IMR-90 (cell line): ENCODE data around the gene TMEM181. TPM values are rescaled to one million over a fixed set of nuclear protein-coding genes. Genes with fewer than 3 reads are reported as not detected.

Experiments
- ATAC-seq: fragments of 200-7000 bp; cut with Tn5 transposase; 2 replicates; pipeline ENCODE4 v1.9.1; 2020; ENCODE audit warnings: low read depth, mild to moderate bottlenecking, moderate library complexity
- BruUV-seq: library from RNA; stranded (reverse); fragments of 400-500 nt; replicated peaks from 2 replicates; lab custom pipeline; 2021; lab: Mats Ljungman, UMichigan
- CTCF ChIA-PET: fragments of 300-600 bp; formaldehyde crosslinking; extraction: SDS; loops from one replicate; lab custom pipeline; 2021; ENCODE audit warnings: antibody characterized with exemption; lab: Yijun Ruan, JAX
- POLR2A ChIA-PET: fragments of 300-600 bp; sonication (Branson Sonifier 250); formaldehyde crosslinking; loops from one replicate; lab custom pipeline; 2022; ENCODE audit warnings: antibody characterized with exemption; ENCODE audit not compliant: unreplicated experiment; lab: Charles Lee
- DNase-seq: peaks from one replicate; pipeline ENCODE4 v3.0.0; 2013
- H2AFZ ChIP-seq: replicated peaks from 2 replicates; pipeline ENCODE3; 2013; ENCODE audit warnings: low read length, mild to moderate bottlenecking; ENCODE audit not compliant: poor library complexity
- H2AK5ac ChIP-seq: 2 replicates; pipeline ENCODE4 v1.6.1; 2013; ENCODE audit warnings: low read depth, low read length, inconsistent platforms
- H2AK9ac ChIP-seq: replicated peaks from 2 replicates; pipeline ENCODE3; 2013; ENCODE audit warnings: mild to moderate bottlenecking, low read depth, low read length, moderate library complexity; ENCODE audit not compliant: poor library complexity
- H2BK120ac ChIP-seq: 2 replicates; pipeline ENCODE4 v1.6.1; 2013; ENCODE audit warnings: low read depth, low read length, inconsistent platforms
- H2BK15ac ChIP-seq: 3 replicates; pipeline ENCODE4 v1.6.1; 2013; ENCODE audit warnings: low read depth, low read length, inconsistent platforms
- H2BK20ac ChIP-seq: 2 replicates; pipeline ENCODE4 v1.6.1; 2013; ENCODE audit warnings: low read depth, mild to moderate bottlenecking, inconsistent platforms, low read length, moderate library complexity
- H2BK5ac ChIP-seq: 2 replicates; pipeline ENCODE4 v1.6.1; 2013; ENCODE audit warnings: mild to moderate bottlenecking, low read depth, low read length, inconsistent platforms; ENCODE audit not compliant: poor library complexity, severe bottlenecking
- H3K14ac ChIP-seq: replicated peaks from 2 replicates; pipeline ENCODE4 v1.6.1; 2013; ENCODE audit warnings: low read depth, low read length, inconsistent platforms
- H3K18ac ChIP-seq: 2 replicates; pipeline ENCODE4 v1.6.1; 2013; ENCODE audit warnings: low read depth, low read length, control low read depth
- H3K23ac ChIP-seq: 2 replicates; pipeline ENCODE4 v1.6.1; 2013; ENCODE audit warnings: low read depth, low read length, inconsistent platforms
- H3K27ac ChIP-seq: 2 replicates; pipeline ENCODE4 v1.5.1; 2013; ENCODE audit warnings: mild to moderate bottlenecking, control low read depth, low read length; ENCODE audit not compliant: insufficient read depth
- H3K27me3 ChIP-seq: 2 replicates; pipeline ENCODE4 v1.6.1; 2013; ENCODE audit warnings: low read length; ENCODE audit not compliant: control insufficient read depth, insufficient read depth
- H3K36me3 ChIP-seq: 2 replicates; pipeline ENCODE4 v1.6.1; 2013; ENCODE audit warnings: low read length, mixed read lengths; ENCODE audit not compliant: control insufficient read depth, insufficient read depth
- H3K4ac ChIP-seq: 2 replicates; pipeline ENCODE4 v1.6.1; 2013; ENCODE audit warnings: low read depth, low read length, inconsistent platforms
- H3K4me1 ChIP-seq: 2 replicates; pipeline ENCODE4 v1.6.1; 2013; ENCODE audit warnings: low read length, mixed read lengths; ENCODE audit not compliant: control insufficient read depth, insufficient read depth
- H3K4me2 ChIP-seq: 2 replicates; pipeline ENCODE4 v1.6.1; 2013; ENCODE audit warnings: low read depth, mild to moderate bottlenecking, control low read depth, low read length, moderate library complexity
- H3K4me3 ChIP-seq: 2 replicates; pipeline ENCODE4 v1.5.1; 2013; ENCODE audit warnings: low read depth, mild to moderate bottlenecking, control low read depth, low read length, moderate library complexity; ENCODE audit not compliant: insufficient read depth
- H3K56ac ChIP-seq: 2 replicates; pipeline ENCODE4 v1.6.1; 2013; ENCODE audit warnings: low read length, inconsistent platforms; ENCODE audit not compliant: insufficient read depth; ENCODE audit errors: extremely low read depth
- H3K79me1 ChIP-seq, 2 experiments: 2 replicates each; pipeline ENCODE4 v1.6.1; 2013; ENCODE audit warnings: low read length in 2 of 2, inconsistent platforms in 1 of 2, low read depth in 1 of 2
- H3K9ac ChIP-seq: 2 replicates; pipeline ENCODE4 v1.6.1; 2013; ENCODE audit warnings: low read depth, low read length, control low read depth
- H3K9me1 ChIP-seq: 2 replicates; pipeline ENCODE4 v1.6.1; 2013; ENCODE audit warnings: low read length, inconsistent platforms; ENCODE audit not compliant: insufficient read depth
- H3K9me3 ChIP-seq: 2 replicates; pipeline ENCODE4 v1.6.1; 2013; ENCODE audit warnings: low read length; ENCODE audit not compliant: control insufficient read depth, insufficient read depth
- H4K20me1 ChIP-seq: 2 replicates; pipeline ENCODE4 v1.6.1; 2013; ENCODE audit warnings: low read length, inconsistent platforms; ENCODE audit not compliant: insufficient read depth
- H4K5ac ChIP-seq: 2 replicates; pipeline ENCODE4 v1.6.1; 2013; ENCODE audit warnings: mild to moderate bottlenecking, low read depth, low read length, control low read depth
- H4K8ac ChIP-seq, 2 experiments: 2 replicates each; pipeline ENCODE4 v1.6.1; 2013; ENCODE audit warnings: low read depth in 2 of 2, low read length in 2 of 2, control low read depth in 1 of 2, inconsistent platforms in 1 of 2
- H4K91ac ChIP-seq: 2 replicates; pipeline ENCODE4 v1.6.1; 2013; ENCODE audit warnings: low read depth, low read length, inconsistent platforms; ENCODE audit not compliant: insufficient read depth
- BHLHE40 ChIP-seq: fragments of 150-350 bp; IDR thresholded peaks from 2 replicates; pipeline ENCODE4 v1.6.1; 2016; ENCODE audit warnings: mild to moderate bottlenecking, low read depth, low read length
- CEBPB ChIP-seq: IDR thresholded peaks from 2 replicates; pipeline ENCODE4 v1.6.1; 2012; ENCODE audit warnings: low read depth, low read length, improper control_type of control experiment
- CHD1 ChIP-seq: IDR thresholded peaks from 2 replicates; pipeline ENCODE4 v1.6.1; 2012; ENCODE audit warnings: low read depth, low read length, improper control_type of control experiment
- FOS ChIP-seq: fragments of 150-350 bp; IDR thresholded peaks from 2 replicates; pipeline ENCODE4 v1.6.1; 2016; ENCODE audit warnings: low read depth, low read length
- MAFK ChIP-seq: IDR thresholded peaks from 2 replicates; pipeline ENCODE4 v1.6.1; 2012; ENCODE audit warnings: low read depth, low read length, improper control_type of control experiment
- MAZ ChIP-seq: IDR thresholded peaks from 2 replicates; pipeline ENCODE4 v1.6.1; 2012; ENCODE audit warnings: low read depth, mild to moderate bottlenecking, low read length, improper control_type of control experiment, moderate library complexity, borderline replicate concordance
- MXI1 ChIP-seq: IDR thresholded peaks from 2 replicates; pipeline ENCODE4 v1.6.1; 2012; ENCODE audit warnings: low read depth, mild to moderate bottlenecking, low read length, moderate library complexity, borderline replicate concordance
- NFE2L2 ChIP-seq: fragments of 150-350 bp; IDR thresholded peaks from 2 replicates; pipeline ENCODE4 v1.6.1; 2016; ENCODE audit warnings: low read depth, mild to moderate bottlenecking, low read length
- POLR2A ChIP-seq: IDR thresholded peaks from 2 replicates; pipeline ENCODE4 v1.6.1; 2012; ENCODE audit warnings: mild to moderate bottlenecking, low read depth, low read length
- RAD21 ChIP-seq: IDR thresholded peaks from 2 replicates; pipeline ENCODE4 v1.6.1; 2012; ENCODE audit warnings: low read length, improper control_type of control experiment
- WGBS, 2 experiments: methylation state at CpG; one replicate each; pipeline versions ENCODE4 v1.1.5 to v1.1.7; 2013; ENCODE audit warnings: missing lambda C conversion rate in 2 of 2; ENCODE audit not compliant: insufficient read length in 1 of 2; ENCODE audit errors: extremely low coverage in 2 of 2; 5-methylcytosine and 5-hydroxymethylcytosine counted together
- dilution Hi-C: fragments of 300-500 bp; cut with HindIII; formaldehyde crosslinking; loops from one replicate; pipeline ENCODE4 v1.14.3; 2018; ENCODE audit warnings: low sequenced_read_pairs; ENCODE audit not compliant: unreplicated experiment
- in situ Hi-C: fragments of 300-500 bp; cut with MboI; formaldehyde crosslinking; loops from 3 replicates; pipeline ENCODE4 v1.14.3; 2019; ENCODE audit warnings: low sequenced_read_pairs, inconsistent platforms, mixed read lengths
- intact Hi-C: fragments of 100-400 bp; cut with micrococcal nuclease; formaldehyde crosslinking; loops from 2 replicates; pipeline ENCODE4 v1.10.0; 2022
- polyA plus RNA-seq, 3 experiments: library from polyadenylated mRNA; depleted of rRNA; stranded (reverse); fragments of >200 nt; gene quantifications; 2 replicates each; pipeline ENCODE4 v1.2.3, GENCODE V29; 2012; ENCODE audit warnings: low replicate concordance in 1 of 3
- total RNA-seq: library from RNA; depleted of rRNA; stranded (reverse); fragments of >200 nt; gene quantifications from 2 replicates; pipeline ENCODE4 v1.2.3, GENCODE V29; 2012
- TF ChIP-seq, protein P1 (sequence below): conservative IDR thresholded peaks from 2 replicates; pipeline ENCODE4 v1.5.1; 2012; ENCODE audit warnings: mild to moderate bottlenecking, low read depth, low read length, improper control_type of control experiment
- TF ChIP-seq, protein P2 (sequence below): fragments of 150-350 bp; IDR thresholded peaks from 2 replicates; pipeline ENCODE4 v1.6.1; 2017; ENCODE audit warnings: mild to moderate bottlenecking, antibody characterized with exemption, low read length, low read depth

The TMEM181 gene
- total and polyA plus RNA-seq, 2 of the 4 experiments (the other 2 are of a cell fraction) = 22.8 to 27.8 TPM

DNA sequence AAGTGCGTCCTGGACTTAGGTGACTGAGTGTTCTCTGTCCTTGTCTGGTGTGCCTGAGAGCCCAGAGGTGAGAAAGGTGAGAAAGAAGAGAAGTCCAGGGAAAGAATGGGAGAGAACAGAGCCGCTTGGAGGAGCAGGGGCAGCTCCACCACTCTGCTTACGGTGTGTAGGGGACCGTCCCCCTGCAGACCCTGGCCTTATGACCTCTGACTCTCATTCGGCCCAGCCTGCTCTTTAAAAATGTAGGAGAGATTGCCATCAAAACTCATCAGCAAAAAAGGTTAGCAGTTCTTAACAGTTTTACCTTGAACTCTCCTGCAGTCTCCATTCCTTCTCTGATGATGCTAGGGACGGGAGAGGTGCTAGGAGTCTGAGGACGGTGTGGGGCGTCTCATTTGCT is 2.0 kb downstream of the TMEM181 start:
- no peak overlapping the region for H3K4me3 ChIP-seq
- H3K23ac ChIP-seq = peak overlapping the region; percentile 89; the same call in 1 of the 2 replicates
- peak overlapping the region; percentile 69 for H2AK9ac ChIP-seq
- H2BK15ac ChIP-seq = no peak overlapping the region
- H2BK20ac ChIP-seq = no peak overlapping the region
- dilution Hi-C loops = no loop called here
- no peaks in the 10 kb centered on the region for H3K27me3 ChIP-seq
- in situ Hi-C loops = no loop called here
- peaks cover 29% of the 10 kb centered on the region for H3K9me1 ChIP-seq
- no peaks in the 10 kb centered on the region for H3K9me3 ChIP-seq
- 0 out of 2 replicates have a peak overlapping the region, but pooled peaks have one; percentile 18 for H3K14ac ChIP-seq
- H3K27ac ChIP-seq = no peak overlapping the region
- no peak overlapping the region for H4K8ac ChIP-seq
- no peak overlapping the region for H3K18ac ChIP-seq
- H2AK5ac ChIP-seq = peak overlapping the region; percentile 35; the same call in 1 of the 2 replicates
- H3K56ac ChIP-seq = no peak overlapping the region
- H2AFZ ChIP-seq = no peak overlapping the region
- ATAC-seq (no peak), DNase-seq (no peak)
- no peaks in the 10 kb centered on the region for H3K36me3 ChIP-seq
- ChIA-PET CTCF (interaction anchor here (0.7 kb wide), 1 partner anchor 182 kb away, joined by 3 read pairs; no protein-coding TSS in a partner anchor), POLR2A (no interaction called here)
- no peak overlapping the region for H2BK5ac ChIP-seq
- BruUV-seq = no TSS peak
- no CpG with 5 or more reads among the region's 8 CpGs for WGBS, 2 experiments
- H3K4me1 ChIP-seq = peaks cover 12% of the 10 kb centered on the region
- no peak overlapping the region for H2BK120ac ChIP-seq
- intact Hi-C loops = loop anchor here (2.0 kb wide), 1 partner anchor 43 kb away; no protein-coding TSS in a partner anchor
- no peak overlapping the region for H4K91ac ChIP-seq
- H3K4me2 ChIP-seq = peak overlapping the region; percentile 94; the same call in 1 of the 2 replicates
- peak overlapping the region; percentile 83; the same call in 1 of the 2 replicates for H3K9ac ChIP-seq
- H4K5ac ChIP-seq = no peak overlapping the region
- peaks cover 60% of the 10 kb centered on the region for H4K20me1 ChIP-seq
- peaks cover 17 to 64% of the 10 kb centered on the region in 2 experiments; a peak in 3 of 4 replicates for H3K79me1 ChIP-seq
- H3K4ac ChIP-seq = no peak overlapping the region
- no peak for TF ChIP-seq MXI1
- TF ChIP-seq, protein P1, sequence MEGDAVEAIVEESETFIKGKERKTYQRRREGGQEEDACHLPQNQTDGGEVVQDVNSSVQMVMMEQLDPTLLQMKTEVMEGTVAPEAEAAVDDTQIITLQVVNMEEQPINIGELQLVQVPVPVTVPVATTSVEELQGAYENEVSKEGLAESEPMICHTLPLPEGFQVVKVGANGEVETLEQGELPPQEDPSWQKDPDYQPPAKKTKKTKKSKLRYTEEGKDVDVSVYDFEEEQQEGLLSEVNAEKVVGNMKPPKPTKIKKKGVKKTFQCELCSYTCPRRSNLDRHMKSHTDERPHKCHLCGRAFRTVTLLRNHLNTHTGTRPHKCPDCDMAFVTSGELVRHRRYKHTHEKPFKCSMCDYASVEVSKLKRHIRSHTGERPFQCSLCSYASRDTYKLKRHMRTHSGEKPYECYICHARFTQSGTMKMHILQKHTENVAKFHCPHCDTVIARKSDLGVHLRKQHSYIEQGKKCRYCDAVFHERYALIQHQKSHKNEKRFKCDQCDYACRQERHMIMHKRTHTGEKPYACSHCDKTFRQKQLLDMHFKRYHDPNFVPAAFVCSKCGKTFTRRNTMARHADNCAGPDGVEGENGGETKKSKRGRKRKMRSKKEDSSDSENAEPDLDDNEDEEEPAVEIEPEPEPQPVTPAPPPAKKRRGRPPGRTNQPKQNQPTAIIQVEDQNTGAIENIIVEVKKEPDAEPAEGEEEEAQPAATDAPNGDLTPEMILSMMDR = no peak
- TF ChIP-seq MAFK = no peak
- no peak for TF ChIP-seq CHD1
- TF ChIP-seq, protein P2, sequence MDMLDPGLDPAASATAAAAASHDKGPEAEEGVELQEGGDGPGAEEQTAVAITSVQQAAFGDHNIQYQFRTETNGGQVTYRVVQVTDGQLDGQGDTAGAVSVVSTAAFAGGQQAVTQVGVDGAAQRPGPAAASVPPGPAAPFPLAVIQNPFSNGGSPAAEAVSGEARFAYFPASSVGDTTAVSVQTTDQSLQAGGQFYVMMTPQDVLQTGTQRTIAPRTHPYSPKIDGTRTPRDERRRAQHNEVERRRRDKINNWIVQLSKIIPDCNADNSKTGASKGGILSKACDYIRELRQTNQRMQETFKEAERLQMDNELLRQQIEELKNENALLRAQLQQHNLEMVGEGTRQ = no peak
- TF ChIP-seq NFE2L2 = no peak
- TF ChIP-seq MAZ = no peak
- TF ChIP-seq POLR2A = no peak
- TF ChIP-seq RAD21 = no peak
- TF ChIP-seq CEBPB = no peak
- TF ChIP-seq BHLHE40 = no peak
- TF ChIP-seq FOS = no peak
